HepG2 (cell line): ENCODE data around the gene MICAL3. TPM values are rescaled to one million over a fixed set of nuclear protein-coding genes. Genes with fewer than 3 reads are reported as not detected.

Experiments used
- ERF ChIP-seq: IDR thresholded peaks from 2 replicates; pipeline ENCODE4 v1.6.1; 2018; ENCODE audit warnings: missing biosample characterization, missing genetic modification reagents
- IRF2 ChIP-seq: IDR thresholded peaks from 2 replicates; pipeline ENCODE4 v1.6.1; 2018; ENCODE audit warnings: missing genetic modification reagents, missing compliant biosample characterization
- KLF9 ChIP-seq: IDR thresholded peaks from 2 replicates; pipeline ENCODE4 v1.6.1; 2016; ENCODE audit warnings: low read depth
- MXD4 ChIP-seq: IDR thresholded peaks from 2 replicates; pipeline ENCODE4 v1.6.1; 2016; ENCODE audit warnings: mild to moderate bottlenecking, missing biosample characterization, missing genetic modification reagents
- NR2F6 ChIP-seq, 2 experiments: IDR thresholded peaks; 2 replicates each; pipeline ENCODE4 v1.6.1; 2016; ENCODE audit warnings: antibody characterized with exemption in 1 of 2, mild to moderate bottlenecking in 1 of 2
- REXO4 ChIP-seq: sonication (generic); formaldehyde crosslinking; IDR thresholded peaks from 2 replicates; pipeline ENCODE4 v1.8.0; 2022; ENCODE audit warnings: missing genetic modification reagents, mild to moderate bottlenecking, borderline replicate concordance
- SIN3B ChIP-seq: fragments of 150-350 bp; IDR thresholded peaks from 2 replicates; pipeline ENCODE4 v1.6.1; 2014; ENCODE audit warnings: low read length
- SNAPC4 ChIP-seq: sonication (generic); formaldehyde crosslinking; IDR thresholded peaks from 2 replicates; pipeline ENCODE4 v1.4.0; 2020; ENCODE audit warnings: mild to moderate bottlenecking, missing genetic modification reagents
- SP4 ChIP-seq: sonication (generic); formaldehyde crosslinking; IDR thresholded peaks from 2 replicates; pipeline ENCODE4 v1.8.1; 2023; ENCODE audit warnings: mild to moderate bottlenecking, missing genetic modification reagents
- TGIF2 ChIP-seq: IDR thresholded peaks from 2 replicates; pipeline ENCODE4 v1.6.1; 2016; ENCODE audit warnings: control low read depth, missing compliant biosample characterization
- ZNF251 ChIP-seq: sonication (generic); formaldehyde crosslinking; IDR thresholded peaks from 2 replicates; pipeline ENCODE4 v1.9.0; 2021; ENCODE audit warnings: mild to moderate bottlenecking, missing genetic modification reagents
- ZNF333 ChIP-seq: sonication (generic); formaldehyde crosslinking; IDR thresholded peaks from 2 replicates; pipeline ENCODE4 v1.4.0; 2020; ENCODE audit warnings: mild to moderate bottlenecking, missing genetic modification reagents, borderline replicate concordance
- ZNF510 ChIP-seq: sonication (generic); formaldehyde crosslinking; IDR thresholded peaks from 2 replicates; pipeline ENCODE4 v1.4.0; 2020; ENCODE audit warnings: low read depth, mild to moderate bottlenecking, missing genetic modification reagents
- ZNF570 ChIP-seq: sonication (generic); formaldehyde crosslinking; IDR thresholded peaks from 2 replicates; pipeline ENCODE4 v1.4.0; 2020; ENCODE audit warnings: mild to moderate bottlenecking, missing genetic modification reagents, borderline replicate concordance
- ZNF768 ChIP-seq: sonication (generic); formaldehyde crosslinking; IDR thresholded peaks from 2 replicates; pipeline ENCODE4 v1.4.0; 2020; ENCODE audit warnings: missing genetic modification reagents
- polyA plus RNA-seq, 8 experiments: library from polyadenylated mRNA; depleted of rRNA in 3 of 8; stranded (reverse) in 7 of 8; unstranded in 1 of 8; fragments of >200 nt; fragmentation: Illumina TruSeq in 4 of 8; extraction: Trizol in 4 of 8; gene quantifications; 2 replicates each; pipeline versions ENCODE4 v1.2.1 to v1.2.3, GENCODE V29; 2011 to 2016; ENCODE audit warnings: low read depth in 4 of 8, missing spikeins in 1 of 8, mixed read lengths in 1 of 8; ENCODE audit not compliant: insufficient read depth in 1 of 8
- total RNA-seq, 5 experiments: library from RNA; depleted of rRNA; stranded (reverse); fragments of >200 nt; fragmentation: Illumina TruSeq; extraction: Trizol; gene quantifications; 2 replicates each; pipeline ENCODE4 v1.2.3, GENCODE V29; 2016; ENCODE audit warnings: low read depth in 1 of 5
- TF ChIP-seq, protein P1 (sequence below): sonication (generic); formaldehyde crosslinking; IDR thresholded peaks from 2 replicates; pipeline ENCODE4 v1.4.0; 2020; ENCODE audit warnings: missing genetic modification reagents
- TF ChIP-seq, protein P2 (sequence below): sonication (generic); formaldehyde crosslinking; conservative IDR thresholded peaks from 2 replicates; pipeline ENCODE4 v1.4.0; 2020; ENCODE audit warnings: mild to moderate bottlenecking, missing genetic modification reagents, moderate library complexity
- TF ChIP-seq, protein P3 (sequence below): sonication (generic); formaldehyde crosslinking; IDR thresholded peaks from 2 replicates; pipeline ENCODE4 v1.5.1; 2020; ENCODE audit warnings: mild to moderate bottlenecking, moderate library complexity, missing genetic modification reagents

MICAL3 gene
- total and polyA plus RNA-seq, 2 of the 13 experiments (the other 11 are each of a cell fraction or from before 2014, with no cell fraction given) = 5.3 to 12.5 TPM

DNA sequence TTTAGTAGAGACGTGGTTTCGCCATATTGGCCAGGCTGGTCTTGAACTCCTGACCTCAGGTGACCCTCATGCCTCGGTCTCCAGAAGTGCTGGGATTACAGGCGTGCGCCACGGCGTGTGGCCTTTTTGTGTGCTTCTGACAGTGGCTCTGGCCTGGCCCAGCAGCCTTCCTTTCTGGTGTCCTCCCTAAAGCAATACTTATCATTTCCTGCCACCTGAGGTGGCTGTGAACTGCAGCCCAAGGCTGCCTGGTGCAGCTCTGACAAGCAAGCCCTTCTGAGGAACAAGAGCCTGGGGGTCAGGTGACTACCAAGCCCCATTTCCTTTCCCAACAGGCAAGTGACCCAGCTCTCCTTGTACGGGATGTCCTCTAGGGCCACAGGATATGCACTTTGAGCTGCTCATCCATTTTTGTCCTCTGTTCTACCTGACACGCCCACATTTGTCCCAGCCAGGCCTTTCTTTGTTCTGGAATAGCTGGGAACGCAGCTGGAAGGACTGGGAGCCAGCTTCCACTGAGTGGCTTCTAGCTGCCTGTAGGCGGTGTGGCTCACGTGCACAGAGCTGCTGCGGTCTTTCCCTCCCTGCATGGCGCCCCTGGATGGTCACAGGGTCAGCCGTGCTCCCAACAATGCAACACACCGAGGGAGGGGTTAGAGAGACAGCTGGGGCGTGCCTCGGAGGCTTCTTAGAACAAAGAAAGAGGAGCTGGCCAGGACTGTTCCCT, 237.8 kb downstream of the MICAL3 start (continued):
- TF ChIP-seq, protein P1, sequence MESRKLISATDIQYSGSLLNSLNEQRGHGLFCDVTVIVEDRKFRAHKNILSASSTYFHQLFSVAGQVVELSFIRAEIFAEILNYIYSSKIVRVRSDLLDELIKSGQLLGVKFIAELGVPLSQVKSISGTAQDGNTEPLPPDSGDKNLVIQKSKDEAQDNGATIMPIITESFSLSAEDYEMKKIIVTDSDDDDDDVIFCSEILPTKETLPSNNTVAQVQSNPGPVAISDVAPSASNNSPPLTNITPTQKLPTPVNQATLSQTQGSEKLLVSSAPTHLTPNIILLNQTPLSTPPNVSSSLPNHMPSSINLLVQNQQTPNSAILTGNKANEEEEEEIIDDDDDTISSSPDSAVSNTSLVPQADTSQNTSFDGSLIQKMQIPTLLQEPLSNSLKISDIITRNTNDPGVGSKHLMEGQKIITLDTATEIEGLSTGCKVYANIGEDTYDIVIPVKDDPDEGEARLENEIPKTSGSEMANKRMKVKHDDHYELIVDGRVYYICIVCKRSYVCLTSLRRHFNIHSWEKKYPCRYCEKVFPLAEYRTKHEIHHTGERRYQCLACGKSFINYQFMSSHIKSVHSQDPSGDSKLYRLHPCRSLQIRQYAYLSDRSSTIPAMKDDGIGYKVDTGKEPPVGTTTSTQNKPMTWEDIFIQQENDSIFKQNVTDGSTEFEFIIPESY (CRISPR knock-in tag) = no peak
- TF ChIP-seq, protein P2, sequence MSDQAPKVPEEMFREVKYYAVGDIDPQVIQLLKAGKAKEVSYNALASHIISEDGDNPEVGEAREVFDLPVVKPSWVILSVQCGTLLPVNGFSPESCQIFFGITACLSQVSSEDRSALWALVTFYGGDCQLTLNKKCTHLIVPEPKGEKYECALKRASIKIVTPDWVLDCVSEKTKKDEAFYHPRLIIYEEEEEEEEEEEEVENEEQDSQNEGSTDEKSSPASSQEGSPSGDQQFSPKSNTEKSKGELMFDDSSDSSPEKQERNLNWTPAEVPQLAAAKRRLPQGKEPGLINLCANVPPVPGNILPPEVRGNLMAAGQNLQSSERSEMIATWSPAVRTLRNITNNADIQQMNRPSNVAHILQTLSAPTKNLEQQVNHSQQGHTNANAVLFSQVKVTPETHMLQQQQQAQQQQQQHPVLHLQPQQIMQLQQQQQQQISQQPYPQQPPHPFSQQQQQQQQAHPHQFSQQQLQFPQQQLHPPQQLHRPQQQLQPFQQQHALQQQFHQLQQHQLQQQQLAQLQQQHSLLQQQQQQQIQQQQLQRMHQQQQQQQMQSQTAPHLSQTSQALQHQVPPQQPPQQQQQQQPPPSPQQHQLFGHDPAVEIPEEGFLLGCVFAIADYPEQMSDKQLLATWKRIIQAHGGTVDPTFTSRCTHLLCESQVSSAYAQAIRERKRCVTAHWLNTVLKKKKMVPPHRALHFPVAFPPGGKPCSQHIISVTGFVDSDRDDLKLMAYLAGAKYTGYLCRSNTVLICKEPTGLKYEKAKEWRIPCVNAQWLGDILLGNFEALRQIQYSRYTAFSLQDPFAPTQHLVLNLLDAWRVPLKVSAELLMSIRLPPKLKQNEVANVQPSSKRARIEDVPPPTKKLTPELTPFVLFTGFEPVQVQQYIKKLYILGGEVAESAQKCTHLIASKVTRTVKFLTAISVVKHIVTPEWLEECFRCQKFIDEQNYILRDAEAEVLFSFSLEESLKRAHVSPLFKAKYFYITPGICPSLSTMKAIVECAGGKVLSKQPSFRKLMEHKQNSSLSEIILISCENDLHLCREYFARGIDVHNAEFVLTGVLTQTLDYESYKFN (CRISPR knock-in tag) = peak; percentile 74
- TF ChIP-seq SNAPC4 (CRISPR knock-in tag) (no peak), KLF9 (CRISPR knock-in tag) (0 out of 2 replicates have a peak, but pooled peaks have one; percentile 41), MXD4 (CRISPR knock-in tag) (no peak), ZNF768 (CRISPR knock-in tag) (no peak), REXO4 (CRISPR knock-in tag) (no peak), ERF (CRISPR knock-in tag) (peak; percentile 20; the same call in 1 of the 2 replicates), NR2F6 (IDR thresholded peaks at IDR 0.05) (no peak), NR2F6 (CRISPR knock-in tag; IDR thresholded peaks at IDR 0.05) (peak; percentile 30; the same call in 1 of the 2 replicates), SIN3B (no peak), ZNF510 (CRISPR knock-in tag) (no peak), ZNF251 (CRISPR knock-in tag) (no peak), IRF2 (CRISPR knock-in tag) (no peak), SP4 (CRISPR knock-in tag) (peak; percentile 17; the same call in 1 of the 2 replicates), ZNF570 (CRISPR knock-in tag) (0 out of 2 replicates have a peak, but pooled peaks have one; percentile 33), ZNF333 (CRISPR knock-in tag) (no peak), TGIF2 (CRISPR knock-in tag) (no peak)
- TF ChIP-seq, protein P3, sequence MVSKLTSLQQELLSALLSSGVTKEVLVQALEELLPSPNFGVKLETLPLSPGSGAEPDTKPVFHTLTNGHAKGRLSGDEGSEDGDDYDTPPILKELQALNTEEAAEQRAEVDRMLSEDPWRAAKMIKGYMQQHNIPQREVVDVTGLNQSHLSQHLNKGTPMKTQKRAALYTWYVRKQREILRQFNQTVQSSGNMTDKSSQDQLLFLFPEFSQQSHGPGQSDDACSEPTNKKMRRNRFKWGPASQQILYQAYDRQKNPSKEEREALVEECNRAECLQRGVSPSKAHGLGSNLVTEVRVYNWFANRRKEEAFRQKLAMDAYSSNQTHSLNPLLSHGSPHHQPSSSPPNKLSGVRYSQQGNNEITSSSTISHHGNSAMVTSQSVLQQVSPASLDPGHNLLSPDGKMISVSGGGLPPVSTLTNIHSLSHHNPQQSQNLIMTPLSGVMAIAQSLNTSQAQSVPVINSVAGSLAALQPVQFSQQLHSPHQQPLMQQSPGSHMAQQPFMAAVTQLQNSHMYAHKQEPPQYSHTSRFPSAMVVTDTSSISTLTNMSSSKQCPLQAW (CRISPR knock-in tag) = peak; percentile 36; the same call in 1 of the 2 replicates
